Activated naive CD4-positive, alpha-beta T cell treated with anti-CD3 and anti-CD28 coated beads for 36 hours (primary cell): ENCODE data around the gene TTC9. TPM values are rescaled to one million over a fixed set of nuclear protein-coding genes. Genes with fewer than 3 reads are reported as not detected.

ENCODE experiments used
- CTCF ChIA-PET: fragments of 350-600 bp; sonication (Branson Sonifier 250); formaldehyde crosslinking; loops from one replicate; lab custom pipeline; 2021; ENCODE audit warnings: antibody characterized with exemption; lab: Charles Lee
- DNase-seq: peaks from one replicate; pipeline ENCODE4 v3.0.0-alpha.2; 2020
- H3K27ac Mint-ChIP-seq: one replicate; pipeline ENCODE4 v1.8.0; 2021; ENCODE audit warnings: mild to moderate bottlenecking, mixed read lengths
- H3K27me3 Mint-ChIP-seq: one replicate; pipeline ENCODE4 v1.8.0; 2021; ENCODE audit warnings: low read depth, mixed read lengths
- H3K36me3 Mint-ChIP-seq: one replicate; pipeline ENCODE4 v1.8.0; 2021; ENCODE audit warnings: low read depth, mixed read lengths
- H3K4me1 Mint-ChIP-seq: one replicate; pipeline ENCODE4 v1.8.0; 2021; ENCODE audit warnings: low read depth, mixed read lengths
- H3K4me3 Mint-ChIP-seq: one replicate; pipeline ENCODE4 v1.8.0; 2021; ENCODE audit warnings: mild to moderate bottlenecking, moderate library complexity, mixed read lengths
- H3K9me3 Mint-ChIP-seq: one replicate; pipeline ENCODE4 v1.8.0; 2021; ENCODE audit warnings: mixed read lengths
- intact Hi-C: fragments of 100-400 bp; cut with micrococcal nuclease; formaldehyde crosslinking; loops from one replicate; pipeline ENCODE4 v1.15.1; 2023
- total RNA-seq, 2 experiments: library from RNA; stranded (reverse); gene quantifications; one replicate each; pipeline ENCODE4 v1.2.3, GENCODE V29; 2021

Gene TTC9
- total RNA-seq, 2 experiments from 2014 or later: 7.5 to 7.6 TPM

- Mint-ChIP-seq H3K4me1 (peaks cover 81% of the 10 kb centered on the region), H3K4me3 (no peak overlapping the region), H3K27ac (no peak overlapping the region), H3K9me3 (no peaks in the 10 kb centered on the region), H3K36me3 (peaks cover 12% of the 10 kb centered on the region), H3K27me3 (no peaks in the 10 kb centered on the region)
- CTCF ChIA-PET: interaction anchor here (1.6 kb wide), 1 partner anchor 21 kb away, joined by 4 read pairs; no protein-coding TSS in a partner anchor
- DNase-seq: no peak
- intact Hi-C loops: no loop called here
Observed at GRCh38 chr14:70663707-70664179, 22.0 kb downstream of the TTC9 start.

- Mint-ChIP-seq H3K27ac (no peak overlapping the region), H3K27me3 (no peaks in the 10 kb centered on the region), H3K36me3 (peaks cover 12% of the 10 kb centered on the region), H3K9me3 (no peaks in the 10 kb centered on the region), H3K4me1 (peaks cover 70% of the 10 kb centered on the region), H3K4me3 (no peak overlapping the region)
- CTCF ChIA-PET: interaction anchor here (0.7 kb wide), 1 partner anchor 41 kb away, joined by 3 read pairs; no protein-coding TSS in a partner anchor
- intact Hi-C loops: no loop called here
- DNase-seq: no peak
Observed at GRCh38 chr14:70664698-70665447, 23.2 kb downstream of the TTC9 start.

DNA sequence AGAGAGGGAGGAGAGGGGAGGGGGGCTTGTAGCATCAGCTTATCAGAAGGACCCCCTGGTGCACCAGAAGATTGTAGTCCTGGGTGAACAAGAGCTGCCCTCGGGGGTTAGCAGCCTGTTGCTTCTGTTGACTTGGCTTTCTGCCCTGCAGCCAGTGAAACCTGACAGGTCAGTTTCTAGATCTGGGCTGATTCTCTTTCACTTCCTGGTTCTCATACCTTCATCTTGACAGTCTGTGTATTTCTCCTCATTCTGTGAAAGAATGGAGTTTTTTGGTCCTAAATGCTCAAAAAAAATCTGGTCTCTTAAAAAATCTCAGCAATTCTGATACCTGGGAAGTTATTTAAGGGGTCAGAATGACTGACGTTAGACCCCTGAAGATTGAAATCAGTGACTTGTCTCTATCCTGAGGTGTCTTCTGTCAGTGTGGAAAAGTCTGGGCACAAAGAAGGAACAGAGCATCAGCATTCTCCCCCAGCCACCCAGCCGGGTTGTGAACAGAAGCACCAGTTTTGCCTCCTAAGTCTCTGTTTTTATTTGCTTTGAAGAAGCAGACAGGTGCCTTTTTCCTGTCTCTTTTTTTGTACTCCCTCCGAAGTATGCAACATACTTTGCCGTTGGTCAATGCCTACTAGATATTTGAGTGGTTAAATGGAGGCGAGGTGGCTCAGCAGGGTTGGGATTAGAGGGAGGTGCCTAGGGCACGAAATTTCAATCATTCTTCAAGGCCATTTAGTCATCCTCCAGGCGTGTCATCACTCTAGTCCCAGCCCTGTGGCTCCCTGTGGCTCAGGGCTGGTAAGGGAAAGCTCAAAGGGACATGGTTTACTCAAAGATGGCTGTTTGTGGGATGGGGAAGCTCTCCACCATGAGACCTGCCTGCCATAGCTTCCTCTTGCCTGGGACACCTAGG is 24.0 kb downstream of the TTC9 start:
- intact Hi-C loops: no loop called here
- Mint-ChIP-seq H3K9me3 (no peaks in the 10 kb centered on the region), H3K4me3 (no peak overlapping the region), H3K27ac (peak overlapping the region; percentile 21), H3K4me1 (peaks cover 61% of the 10 kb centered on the region), H3K36me3 (peaks cover 12% of the 10 kb centered on the region), H3K27me3 (no peaks in the 10 kb centered on the region)
- CTCF ChIA-PET: interaction anchor here (0.7 to 1.0 kb wide), 2 partner anchors 40 to 152 kb away, joined by 3 to 4 read pairs; no protein-coding TSS in a partner anchor
- DNase-seq: peak; percentile 36

GRCh38 chr14:70666361-70666686 is 24.6 kb downstream of the TTC9 start:
- intact Hi-C loops: no loop called here
- Mint-ChIP-seq H3K9me3 (no peaks in the 10 kb centered on the region), H3K4me3 (no peak overlapping the region), H3K27ac (no peak overlapping the region), H3K36me3 (peaks cover 17% of the 10 kb centered on the region), H3K4me1 (peaks cover 55% of the 10 kb centered on the region), H3K27me3 (no peaks in the 10 kb centered on the region)
- CTCF ChIA-PET: interaction anchor here (1.0 to 1.3 kb wide), 2 partner anchors 8 to 151 kb away, joined by 4 to 9 read pairs; no protein-coding TSS in a partner anchor
- DNase-seq: no peak

GRCh38 chr14:70670992-70671651 is 29.4 kb downstream of the TTC9 start:
- Mint-ChIP-seq H3K9me3 (no peaks in the 10 kb centered on the region), H3K4me3 (no peak overlapping the region), H3K27ac (no peak overlapping the region), H3K4me1 (peaks cover 12% of the 10 kb centered on the region), H3K27me3 (no peaks in the 10 kb centered on the region), H3K36me3 (peaks cover 13% of the 10 kb centered on the region)
- CTCF ChIA-PET: interaction anchor here (0.5 kb wide), 1 partner anchor 26 kb away, joined by 3 read pairs; no protein-coding TSS in a partner anchor
- no peak for DNase-seq
- intact Hi-C loops: no loop called here

- Mint-ChIP-seq H3K4me1 (peaks cover 4% of the 10 kb centered on the region), H3K9me3 (no peaks in the 10 kb centered on the region), H3K4me3 (no peak overlapping the region), H3K27ac (no peak overlapping the region), H3K27me3 (no peaks in the 10 kb centered on the region), H3K36me3 (peaks cover 13% of the 10 kb centered on the region)
- intact Hi-C loops: no loop called here
- CTCF ChIA-PET: no interaction called here
- no peak for DNase-seq
Observed at GRCh38 chr14:70671652-70672644, 30.2 kb downstream of the TTC9 start.

DNA sequence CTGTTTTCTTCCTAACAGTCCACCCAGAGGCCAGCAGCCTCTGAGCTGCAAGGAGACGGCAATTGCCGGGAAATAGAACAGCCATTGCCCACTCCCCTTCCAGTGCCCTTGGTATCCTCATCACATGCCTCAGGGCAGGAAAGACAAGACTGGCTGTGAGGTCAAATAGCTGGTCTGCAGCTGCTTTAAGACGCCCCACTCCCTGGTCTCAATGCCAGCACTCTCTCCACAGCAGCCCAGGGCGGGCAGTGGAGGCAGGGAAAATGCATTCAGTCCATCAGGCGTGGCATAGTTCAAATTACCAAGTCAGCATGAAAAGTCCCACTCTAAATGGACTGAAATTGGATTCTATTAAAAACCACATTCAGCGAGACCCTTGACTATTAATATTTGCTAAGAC is 35.6 kb downstream of the TTC9 start:
- H3K27ac Mint-ChIP-seq: no peak overlapping the region
- H3K4me3 Mint-ChIP-seq: no peak overlapping the region
- intact Hi-C loops: no loop called here
- H3K9me3 Mint-ChIP-seq: no peaks in the 10 kb centered on the region
- H3K36me3 Mint-ChIP-seq: peaks cover 4% of the 10 kb centered on the region
- CTCF ChIA-PET: interaction anchor here (0.9 to 1.2 kb wide), 2 partner anchors 12 to 16 kb away, joined by 3 to 4 read pairs; no protein-coding TSS in a partner anchor
- H3K4me1 Mint-ChIP-seq: no peaks in the 10 kb centered on the region
- H3K27me3 Mint-ChIP-seq: no peaks in the 10 kb centered on the region
- no peak for DNase-seq

- H3K4me3 Mint-ChIP-seq: no peak overlapping the region
- no peaks in the 10 kb centered on the region for H3K9me3 Mint-ChIP-seq
- intact Hi-C loops: no loop called here
- H3K36me3 Mint-ChIP-seq: peaks cover 1% of the 10 kb centered on the region
- H3K27ac Mint-ChIP-seq: no peak overlapping the region
- no peak for DNase-seq
- no peaks in the 10 kb centered on the region for H3K4me1 Mint-ChIP-seq
- CTCF ChIA-PET: no interaction called here
- no peaks in the 10 kb centered on the region for H3K27me3 Mint-ChIP-seq
Observed at GRCh38 chr14:70680748-70681147, 39.0 kb downstream of the TTC9 start.

DNA sequence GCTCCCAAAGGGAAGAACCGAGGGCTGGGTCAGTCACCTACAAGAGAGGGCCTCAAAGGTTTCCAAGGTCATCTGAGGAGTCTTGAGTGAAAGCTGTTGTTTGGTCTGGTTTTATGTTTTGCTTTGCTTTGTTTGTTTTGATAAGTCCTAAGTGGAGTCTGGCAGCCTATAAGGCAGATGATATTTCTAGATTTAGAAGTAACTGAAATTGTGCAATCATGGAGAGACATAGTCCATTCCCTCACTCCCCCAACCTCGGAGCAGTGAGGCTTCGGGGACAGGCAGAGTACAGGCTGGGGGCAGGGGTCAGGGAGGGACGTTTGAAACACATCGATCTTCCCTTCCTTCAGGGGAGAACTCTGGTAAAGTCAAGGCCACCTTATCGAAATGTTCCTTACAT is 42.3 kb downstream of the TTC9 start:
- DNase-seq: no peak
- Mint-ChIP-seq H3K27me3 (no peaks in the 10 kb centered on the region), H3K9me3 (no peaks in the 10 kb centered on the region), H3K4me3 (no peak overlapping the region), H3K4me1 (no peaks in the 10 kb centered on the region), H3K36me3 (no peaks in the 10 kb centered on the region), H3K27ac (no peak overlapping the region)
- CTCF ChIA-PET: interaction anchor here (1.0 kb wide), 1 partner anchor 30 kb away, joined by 3 read pairs; no protein-coding TSS in a partner anchor
- intact Hi-C loops: no loop called here

DNA sequence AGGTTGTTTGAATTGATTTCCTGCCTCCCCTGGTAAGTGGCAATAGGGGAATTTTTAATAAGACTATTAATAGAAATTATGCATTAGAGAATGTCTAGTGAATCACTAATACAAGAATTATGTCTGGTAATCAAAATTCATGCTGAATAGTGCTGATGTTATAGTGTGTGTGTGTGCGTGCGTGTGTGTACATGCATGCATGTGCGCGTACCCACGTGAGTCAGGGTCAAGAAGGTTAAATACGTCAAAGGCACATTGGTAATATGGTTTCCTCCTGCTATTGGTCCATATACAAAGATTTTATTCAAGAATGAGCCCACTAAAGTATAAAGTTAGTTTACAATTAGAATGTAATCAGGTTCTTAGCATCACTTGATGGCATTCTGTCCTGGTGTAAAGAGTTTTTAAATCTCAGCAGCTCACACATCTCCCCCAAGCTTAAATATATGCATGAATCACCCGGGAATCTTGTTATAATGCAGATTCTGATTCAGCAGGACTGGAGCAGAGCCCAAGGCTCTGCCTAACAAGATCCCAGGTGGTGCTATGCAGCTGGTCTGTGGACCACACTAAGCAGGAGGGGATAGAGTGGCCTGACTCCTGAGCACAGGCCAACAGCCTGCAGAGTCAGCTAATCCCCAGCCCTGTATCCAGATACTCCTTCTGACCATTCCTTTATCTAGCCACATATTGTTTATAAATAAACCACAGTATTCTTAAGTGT is 43.9 kb downstream of the TTC9 start:
- no peaks in the 10 kb centered on the region for H3K9me3 Mint-ChIP-seq
- intact Hi-C loops: no loop called here
- no peaks in the 10 kb centered on the region for H3K4me1 Mint-ChIP-seq
- H3K36me3 Mint-ChIP-seq: no peaks in the 10 kb centered on the region
- DNase-seq: no peak
- H3K4me3 Mint-ChIP-seq: no peak overlapping the region
- no peak overlapping the region for H3K27ac Mint-ChIP-seq
- H3K27me3 Mint-ChIP-seq: no peaks in the 10 kb centered on the region
- CTCF ChIA-PET: no interaction called here
